HCT116 (cell line): Measurements from ENCODE around the gene GPRIN2.

ENCODE experiments used
- SP1 ChIP-seq: IDR thresholded peaks from 2 replicates; pipeline ENCODE4 v1.6.1; 2012; ENCODE audit warnings: low read depth
- TF ChIP-seq, protein P1 (sequence below), 3 experiments: fragments of 200-600 bp in 1 of 3; sonication (generic) in 1 of 3; IDR thresholded peaks in 2 of 3; conservative IDR thresholded peaks in 1 of 3; 2 replicates each; pipeline ENCODE4 v1.5.1; 2012 to 2017; ENCODE audit warnings: low read depth in 2 of 3, low read length in 2 of 3, antibody characterized with exemption in 1 of 3, borderline replicate concordance in 1 of 3, control low read depth in 1 of 3, mild to moderate bottlenecking in 1 of 3, mixed read lengths in 1 of 3, mixed run types in 1 of 3, moderate library complexity in 1 of 3; ENCODE audit not compliant: insufficient read depth in 1 of 3
- TF ChIP-seq, protein P2 (sequence below): IDR thresholded peaks from 2 replicates; pipeline ENCODE4 v1.6.1; 2012; ENCODE audit warnings: low read depth
- TF ChIP-seq, protein P3 (sequence below): IDR thresholded peaks from 2 replicates; pipeline ENCODE4 v1.6.1; 2012

DNA sequence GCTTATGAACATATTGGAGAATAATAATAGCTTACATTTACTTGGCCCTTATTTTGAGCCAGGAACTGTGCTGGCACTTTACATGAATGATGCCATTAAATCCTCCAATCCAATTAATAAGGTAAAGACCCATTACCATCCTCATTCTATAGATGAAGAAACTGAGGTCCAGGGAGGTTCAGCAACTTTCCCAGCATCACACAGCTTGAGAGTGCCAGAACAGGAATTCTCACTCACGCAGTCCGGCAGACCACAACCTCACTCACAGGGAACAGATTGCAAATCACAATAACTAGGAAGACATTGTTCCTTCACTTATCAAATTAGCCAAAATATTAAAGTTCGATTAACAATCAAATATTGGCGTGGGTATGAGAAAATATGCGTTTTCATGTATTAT lies 18.3 kb downstream of the GPRIN2 start:
- TF ChIP-seq, protein P1, sequence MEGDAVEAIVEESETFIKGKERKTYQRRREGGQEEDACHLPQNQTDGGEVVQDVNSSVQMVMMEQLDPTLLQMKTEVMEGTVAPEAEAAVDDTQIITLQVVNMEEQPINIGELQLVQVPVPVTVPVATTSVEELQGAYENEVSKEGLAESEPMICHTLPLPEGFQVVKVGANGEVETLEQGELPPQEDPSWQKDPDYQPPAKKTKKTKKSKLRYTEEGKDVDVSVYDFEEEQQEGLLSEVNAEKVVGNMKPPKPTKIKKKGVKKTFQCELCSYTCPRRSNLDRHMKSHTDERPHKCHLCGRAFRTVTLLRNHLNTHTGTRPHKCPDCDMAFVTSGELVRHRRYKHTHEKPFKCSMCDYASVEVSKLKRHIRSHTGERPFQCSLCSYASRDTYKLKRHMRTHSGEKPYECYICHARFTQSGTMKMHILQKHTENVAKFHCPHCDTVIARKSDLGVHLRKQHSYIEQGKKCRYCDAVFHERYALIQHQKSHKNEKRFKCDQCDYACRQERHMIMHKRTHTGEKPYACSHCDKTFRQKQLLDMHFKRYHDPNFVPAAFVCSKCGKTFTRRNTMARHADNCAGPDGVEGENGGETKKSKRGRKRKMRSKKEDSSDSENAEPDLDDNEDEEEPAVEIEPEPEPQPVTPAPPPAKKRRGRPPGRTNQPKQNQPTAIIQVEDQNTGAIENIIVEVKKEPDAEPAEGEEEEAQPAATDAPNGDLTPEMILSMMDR (IDR thresholded peaks at IDR 0.05 in 2 of 3, conservative IDR thresholded peaks at IDR 0.05 in 1 of 3; ENCODE audit: borderline replicate concordance in 1 of 3, insufficient read depth in 1 of 3, low read depth in 2 of 3, low read length in 2 of 3), result no peak
- TF ChIP-seq, protein P2, sequence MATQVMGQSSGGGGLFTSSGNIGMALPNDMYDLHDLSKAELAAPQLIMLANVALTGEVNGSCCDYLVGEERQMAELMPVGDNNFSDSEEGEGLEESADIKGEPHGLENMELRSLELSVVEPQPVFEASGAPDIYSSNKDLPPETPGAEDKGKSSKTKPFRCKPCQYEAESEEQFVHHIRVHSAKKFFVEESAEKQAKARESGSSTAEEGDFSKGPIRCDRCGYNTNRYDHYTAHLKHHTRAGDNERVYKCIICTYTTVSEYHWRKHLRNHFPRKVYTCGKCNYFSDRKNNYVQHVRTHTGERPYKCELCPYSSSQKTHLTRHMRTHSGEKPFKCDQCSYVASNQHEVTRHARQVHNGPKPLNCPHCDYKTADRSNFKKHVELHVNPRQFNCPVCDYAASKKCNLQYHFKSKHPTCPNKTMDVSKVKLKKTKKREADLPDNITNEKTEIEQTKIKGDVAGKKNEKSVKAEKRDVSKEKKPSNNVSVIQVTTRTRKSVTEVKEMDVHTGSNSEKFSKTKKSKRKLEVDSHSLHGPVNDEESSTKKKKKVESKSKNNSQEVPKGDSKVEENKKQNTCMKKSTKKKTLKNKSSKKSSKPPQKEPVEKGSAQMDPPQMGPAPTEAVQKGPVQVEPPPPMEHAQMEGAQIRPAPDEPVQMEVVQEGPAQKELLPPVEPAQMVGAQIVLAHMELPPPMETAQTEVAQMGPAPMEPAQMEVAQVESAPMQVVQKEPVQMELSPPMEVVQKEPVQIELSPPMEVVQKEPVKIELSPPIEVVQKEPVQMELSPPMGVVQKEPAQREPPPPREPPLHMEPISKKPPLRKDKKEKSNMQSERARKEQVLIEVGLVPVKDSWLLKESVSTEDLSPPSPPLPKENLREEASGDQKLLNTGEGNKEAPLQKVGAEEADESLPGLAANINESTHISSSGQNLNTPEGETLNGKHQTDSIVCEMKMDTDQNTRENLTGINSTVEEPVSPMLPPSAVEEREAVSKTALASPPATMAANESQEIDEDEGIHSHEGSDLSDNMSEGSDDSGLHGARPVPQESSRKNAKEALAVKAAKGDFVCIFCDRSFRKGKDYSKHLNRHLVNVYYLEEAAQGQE, result no peak
- TF ChIP-seq, protein P3, sequence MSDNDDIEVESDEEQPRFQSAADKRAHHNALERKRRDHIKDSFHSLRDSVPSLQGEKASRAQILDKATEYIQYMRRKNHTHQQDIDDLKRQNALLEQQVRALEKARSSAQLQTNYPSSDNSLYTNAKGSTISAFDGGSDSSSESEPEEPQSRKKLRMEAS, result no peak
- TF ChIP-seq SP1, result no peak
